ENCODE measurements around the gene LONRF2.

LONRF2 gene

GRCh38 chr2:100272841-100273329, 49.4 kb downstream of the LONRF2 start:
- H3K79me2 ChIP-seq (ENCODE audit: insufficient read depth, low read length): no peaks in the 10 kb centered on the region
- no peak overlapping the region for H3K4me3 ChIP-seq (ENCODE audit: low read length, poor library complexity, severe bottlenecking)
- no peaks in the 10 kb centered on the region for H3K27me3 ChIP-seq (ENCODE audit: insufficient read depth, low read length, poor library complexity, severe bottlenecking)
- no peaks in the 10 kb centered on the region for H3K9me2 ChIP-seq (replicated peaks; ENCODE audit: low read depth, low read length)
- H3K9me3 ChIP-seq (ENCODE audit: insufficient read depth, low read depth, low read length): no peaks in the 10 kb centered on the region
- H4K20me1 ChIP-seq (ENCODE audit: insufficient read depth, low read length, poor library complexity, severe bottlenecking): no peaks in the 10 kb centered on the region
- no peaks in the 10 kb centered on the region for H3F3A ChIP-seq (ENCODE audit: low read depth)
- no peak overlapping the region for H2AFZ ChIP-seq (ENCODE audit: low read length)
- no peak overlapping the region for H3K4me2 ChIP-seq (ENCODE audit: low read depth, low read length, poor library complexity, severe bottlenecking)
- no peaks in the 10 kb centered on the region for H3K4me1 ChIP-seq (ENCODE audit: insufficient read depth, low read length, poor library complexity, severe bottlenecking)
- no peaks in the 10 kb centered on the region for H3K36me3 ChIP-seq (ENCODE audit: insufficient read depth, low read length)
- H3K9ac ChIP-seq (ENCODE audit: low read depth, low read length, poor library complexity, severe bottlenecking): no peak overlapping the region
- TF ChIP-seq EZH2phosphoT487 (IDR thresholded peaks at IDR 0.05; ENCODE audit: borderline replicate concordance) (no peak), CTCF (conservative IDR thresholded peaks at IDR 0.05; ENCODE audit: low read length) (no peak)

GRCh38 chr2:100271210-100271609, 51.1 kb downstream of the LONRF2 start:
- TF ChIP-seq CTCF (conservative IDR thresholded peaks at IDR 0.05; ENCODE audit: low read length): no peak
- no peak for TF ChIP-seq EZH2phosphoT487 (IDR thresholded peaks at IDR 0.05; ENCODE audit: borderline replicate concordance)
- no peak overlapping the region for H3K4me2 ChIP-seq (ENCODE audit: low read depth, low read length, poor library complexity, severe bottlenecking)
- H3K9me2 ChIP-seq (replicated peaks; ENCODE audit: low read depth, low read length): no peaks in the 10 kb centered on the region

GRCh38 chr2:100270381-100271146, 51.7 kb downstream of the LONRF2 start:
- Histone ChIP-seq H4K20me1 (ENCODE audit: insufficient read depth, low read length, poor library complexity, severe bottlenecking) (no peaks in the 10 kb centered on the region), H3K9me3 (ENCODE audit: insufficient read depth, low read depth, low read length) (no peaks in the 10 kb centered on the region), H3K36me3 (ENCODE audit: insufficient read depth, low read length) (no peaks in the 10 kb centered on the region), H3K79me2 (ENCODE audit: insufficient read depth, low read length) (no peaks in the 10 kb centered on the region), H3K4me3 (ENCODE audit: low read length, poor library complexity, severe bottlenecking) (no peak overlapping the region), H3K9me2 (replicated peaks; ENCODE audit: low read depth, low read length) (no peaks in the 10 kb centered on the region), H3F3A (ENCODE audit: low read depth) (no peaks in the 10 kb centered on the region), H3K4me2 (ENCODE audit: low read depth, low read length, poor library complexity, severe bottlenecking) (no peak overlapping the region), H3K9ac (ENCODE audit: low read depth, low read length, poor library complexity, severe bottlenecking) (no peak overlapping the region), H2AFZ (ENCODE audit: low read length) (no peak overlapping the region), H3K4me1 (ENCODE audit: insufficient read depth, low read length, poor library complexity, severe bottlenecking) (no peaks in the 10 kb centered on the region), H3K27me3 (ENCODE audit: insufficient read depth, low read length, poor library complexity, severe bottlenecking) (no peaks in the 10 kb centered on the region)
- no peak for TF ChIP-seq EZH2phosphoT487 (IDR thresholded peaks at IDR 0.05; ENCODE audit: borderline replicate concordance)
- no peak for TF ChIP-seq CTCF (conservative IDR thresholded peaks at IDR 0.05; ENCODE audit: low read length)

More at GRCh38 chr2:100271210-100271609, 51.1 kb downstream of the LONRF2 start:
- Histone ChIP-seq H3K9me3 (ENCODE audit: insufficient read depth, low read depth, low read length) (no peaks in the 10 kb centered on the region), H3K27me3 (ENCODE audit: insufficient read depth, low read length, poor library complexity, severe bottlenecking) (no peaks in the 10 kb centered on the region), H3K79me2 (ENCODE audit: insufficient read depth, low read length) (no peaks in the 10 kb centered on the region), H3K4me1 (ENCODE audit: insufficient read depth, low read length, poor library complexity, severe bottlenecking) (no peaks in the 10 kb centered on the region), H3F3A (ENCODE audit: low read depth) (no peaks in the 10 kb centered on the region), H4K20me1 (ENCODE audit: insufficient read depth, low read length, poor library complexity, severe bottlenecking) (no peaks in the 10 kb centered on the region), H3K36me3 (ENCODE audit: insufficient read depth, low read length) (no peaks in the 10 kb centered on the region), H2AFZ (ENCODE audit: low read length) (no peak overlapping the region), H3K4me3 (ENCODE audit: low read length, poor library complexity, severe bottlenecking) (no peak overlapping the region), H3K9ac (ENCODE audit: low read depth, low read length, poor library complexity, severe bottlenecking) (no peak overlapping the region)
